ENCODE measurements around the gene LTA4H.
"Not testable (repeated sequence)": the region's sequence is repeated elsewhere in the genome, so short reads cannot be mapped to it uniquely, and the experiment has no call there.

LTA4H gene

DNA sequence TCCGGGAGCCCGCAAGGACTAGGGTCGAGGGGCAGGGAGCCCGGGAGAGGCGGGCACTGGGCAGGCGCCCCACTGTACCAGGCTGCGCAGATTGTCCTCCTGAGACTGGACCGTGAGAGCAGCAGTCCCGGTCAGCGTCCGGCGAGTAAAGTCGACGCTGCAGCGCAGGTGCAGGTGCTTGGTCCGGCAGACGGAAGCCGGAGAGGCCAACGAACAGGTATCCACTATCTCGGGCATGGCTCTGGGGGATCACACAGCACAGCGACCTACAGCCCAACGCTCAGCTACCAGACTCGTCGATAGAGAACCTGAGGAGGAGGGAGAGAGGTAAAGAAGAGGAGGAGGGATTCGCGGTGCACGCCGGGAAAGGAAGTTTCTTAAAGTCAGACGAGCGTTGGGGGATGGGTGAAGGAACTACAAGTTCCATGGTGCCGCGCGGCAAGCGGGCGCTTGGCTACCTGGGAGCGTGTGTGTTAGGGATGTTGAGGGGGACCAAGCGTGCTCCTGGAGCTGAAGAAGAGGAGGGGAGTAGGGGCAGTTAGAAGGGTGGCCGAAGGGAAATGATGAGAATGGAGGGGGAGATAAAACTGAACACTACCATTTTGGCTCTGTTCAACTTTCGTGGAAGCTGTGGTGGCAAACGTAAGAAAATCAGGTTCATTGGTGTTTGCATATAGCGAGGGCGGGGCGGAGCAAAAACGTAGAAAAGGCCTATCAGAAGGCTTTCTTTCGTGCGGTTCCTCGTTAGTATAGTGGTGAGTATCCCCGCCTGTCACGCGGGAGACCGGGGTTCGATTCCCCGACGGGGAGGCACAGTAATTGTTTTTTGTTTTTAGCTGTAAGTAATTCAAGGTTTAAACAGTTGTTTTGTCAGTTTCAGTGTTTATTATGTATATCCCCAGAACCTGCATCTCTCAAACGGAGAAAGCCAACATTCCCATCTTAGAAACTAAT is at the start of gene LTA4H:
TSS of gene LTA4H (minus strand) at position 305 of the 954 bp plus-strand sequence. CDS start at position 237, 68 bp downstream.
- peak; percentile 97 for DNase-seq

DNA sequence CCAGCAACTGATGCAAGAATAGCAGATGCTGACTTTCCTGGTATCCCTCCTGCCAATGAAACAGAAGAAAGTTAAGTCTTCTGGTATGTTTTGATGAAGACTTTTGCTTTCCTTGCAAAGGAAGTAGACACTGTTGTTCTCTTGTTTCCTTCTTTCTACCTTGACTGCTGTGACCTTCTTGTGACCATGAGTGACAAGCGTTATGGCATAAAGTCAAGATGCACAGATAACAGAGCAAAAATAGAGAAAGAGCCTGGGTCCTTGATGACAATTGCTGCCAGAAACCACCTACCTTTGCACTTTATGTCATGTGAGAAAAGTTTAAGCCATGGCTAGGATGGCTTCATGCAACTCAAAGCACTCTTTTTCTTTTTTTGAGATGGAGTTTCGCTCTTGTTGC is 49.2 kb upstream of the LTA4H start:
- no peak for DNase-seq

DNA sequence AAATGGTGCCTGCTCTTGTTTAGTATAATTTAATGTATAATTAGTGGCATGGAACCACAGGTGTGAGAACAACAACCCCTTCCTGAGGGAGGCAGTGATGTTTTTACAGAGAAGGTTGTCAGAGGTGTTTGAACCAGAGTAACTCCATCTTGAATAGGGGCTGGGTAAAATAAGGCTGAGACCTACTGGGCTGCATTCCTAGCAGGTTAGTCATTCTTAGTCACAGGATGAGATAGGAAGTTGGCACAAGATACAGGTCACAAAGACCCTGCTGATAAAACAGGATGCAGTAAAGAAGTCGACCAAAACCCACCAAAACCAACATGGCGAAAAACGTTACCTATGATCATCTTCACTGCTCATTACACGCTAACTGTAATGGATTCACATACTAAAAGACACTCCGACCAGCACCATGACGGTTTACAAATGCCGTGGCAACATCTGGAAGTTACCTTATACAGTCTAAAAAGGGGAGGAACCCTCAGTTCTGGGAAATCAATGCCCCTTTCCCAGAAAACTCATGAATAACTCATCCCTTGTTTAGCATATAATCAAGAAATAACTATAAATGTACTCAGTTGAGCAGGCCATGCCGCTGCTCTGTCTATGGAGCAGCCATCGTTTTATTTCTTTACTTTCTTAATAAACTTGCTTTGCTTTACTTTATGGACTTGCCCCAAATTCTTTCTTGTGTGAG is 47.8 kb upstream of the LTA4H start:
- no peak for DNase-seq

DNA sequence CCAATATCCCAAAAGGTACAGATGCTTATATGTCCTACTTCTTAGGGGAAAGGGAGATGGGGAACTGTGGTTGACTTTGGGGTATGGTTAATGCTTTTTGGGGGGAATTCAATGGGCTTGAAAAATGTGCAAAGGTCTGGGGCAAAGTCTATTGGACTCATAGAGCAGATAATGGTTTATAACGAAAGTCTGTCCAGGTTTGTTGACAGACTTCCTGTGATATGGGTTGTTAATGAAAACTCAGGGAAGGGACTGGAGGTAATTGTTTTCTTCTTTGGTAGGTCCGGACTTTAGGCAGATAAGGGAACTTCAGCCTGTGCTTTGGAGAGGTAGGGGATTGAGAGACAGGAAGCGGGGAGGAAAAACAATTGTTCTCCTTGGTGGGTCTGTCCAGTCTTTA is 46.2 kb upstream of the LTA4H start:
- DNase-seq = no peak

DNA sequence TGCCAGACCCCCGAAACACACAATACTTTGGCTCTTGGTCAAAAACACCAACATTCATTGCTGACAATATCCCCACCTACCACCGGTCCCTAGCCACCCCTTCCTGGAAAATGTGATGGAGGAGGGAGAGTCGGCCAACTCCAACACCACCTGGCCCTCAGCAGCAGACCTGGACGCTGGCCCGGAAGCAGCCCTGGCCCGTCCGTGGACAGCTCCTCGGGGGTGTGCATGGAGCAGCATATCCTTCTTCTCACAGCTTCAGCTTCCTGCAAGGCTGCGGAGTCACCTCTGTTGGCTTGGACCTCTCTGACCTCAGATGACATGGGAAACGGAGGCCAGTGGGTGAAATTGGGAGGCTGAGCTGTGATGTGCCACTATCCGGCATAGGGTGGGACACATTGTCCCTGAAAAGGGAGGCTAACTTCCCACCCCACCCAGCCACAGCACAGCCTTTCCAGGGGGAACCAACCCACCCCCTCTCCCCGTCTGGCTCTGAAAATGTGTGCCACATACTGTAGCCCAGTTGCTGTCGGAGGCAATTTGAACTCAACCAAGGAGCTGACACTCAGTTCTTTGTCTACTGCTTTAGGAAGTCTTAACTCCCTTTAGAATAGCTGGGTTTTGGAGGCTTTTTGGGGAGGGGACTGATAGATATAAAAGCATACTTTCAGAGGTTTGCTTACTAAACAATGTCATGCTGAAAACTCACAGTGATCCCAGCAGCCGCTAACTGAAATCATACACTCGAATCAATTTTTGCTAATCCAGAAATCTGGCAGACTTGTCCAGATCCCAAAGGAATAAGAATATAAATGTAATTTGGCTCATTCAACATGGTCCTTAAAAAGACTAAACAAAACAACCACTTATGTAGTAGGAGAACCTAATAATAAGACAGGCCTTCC is 43.1 kb upstream of the LTA4H start:
- DNase-seq = no peak

DNA sequence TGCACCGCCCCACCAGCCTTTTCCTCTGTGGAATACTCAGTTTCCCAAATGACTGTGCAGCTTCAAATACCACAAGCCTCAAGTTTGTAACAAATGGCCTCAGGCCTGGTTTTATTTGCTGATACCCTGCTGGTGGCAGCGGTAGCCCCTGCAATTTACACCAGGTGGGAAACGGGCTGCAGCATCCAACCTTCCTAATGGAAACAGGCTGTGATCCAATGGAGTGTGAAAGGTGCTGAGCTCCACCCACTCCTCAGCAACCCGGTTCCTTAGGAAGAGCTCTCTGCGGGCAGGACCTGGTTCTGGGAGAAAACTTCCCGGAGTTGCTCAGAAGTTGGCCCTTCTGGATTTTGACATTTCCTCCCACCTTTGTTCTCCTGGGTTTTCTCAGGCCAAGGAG is 41.7 kb upstream of the LTA4H start:
- DNase-seq = no peak

DNA sequence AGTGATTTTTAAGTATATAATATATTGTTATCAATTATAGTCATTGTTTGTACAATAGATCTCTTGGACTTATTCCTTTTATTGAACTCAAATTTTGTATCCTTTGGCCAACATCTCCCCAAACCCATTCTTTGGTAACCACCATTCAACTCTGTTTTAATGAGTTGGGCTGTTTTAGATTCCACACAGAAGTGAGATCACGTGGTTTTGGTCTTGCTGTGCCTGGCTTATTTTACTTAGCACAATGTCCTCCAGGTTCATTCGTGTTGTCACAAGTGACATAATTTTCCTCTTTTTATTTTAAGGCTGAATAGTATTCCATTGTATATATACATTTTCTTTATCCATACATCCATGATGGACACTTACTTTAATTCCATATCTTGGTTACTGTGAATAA is 40.2 kb upstream of the LTA4H start:
- no peak for DNase-seq

DNA sequence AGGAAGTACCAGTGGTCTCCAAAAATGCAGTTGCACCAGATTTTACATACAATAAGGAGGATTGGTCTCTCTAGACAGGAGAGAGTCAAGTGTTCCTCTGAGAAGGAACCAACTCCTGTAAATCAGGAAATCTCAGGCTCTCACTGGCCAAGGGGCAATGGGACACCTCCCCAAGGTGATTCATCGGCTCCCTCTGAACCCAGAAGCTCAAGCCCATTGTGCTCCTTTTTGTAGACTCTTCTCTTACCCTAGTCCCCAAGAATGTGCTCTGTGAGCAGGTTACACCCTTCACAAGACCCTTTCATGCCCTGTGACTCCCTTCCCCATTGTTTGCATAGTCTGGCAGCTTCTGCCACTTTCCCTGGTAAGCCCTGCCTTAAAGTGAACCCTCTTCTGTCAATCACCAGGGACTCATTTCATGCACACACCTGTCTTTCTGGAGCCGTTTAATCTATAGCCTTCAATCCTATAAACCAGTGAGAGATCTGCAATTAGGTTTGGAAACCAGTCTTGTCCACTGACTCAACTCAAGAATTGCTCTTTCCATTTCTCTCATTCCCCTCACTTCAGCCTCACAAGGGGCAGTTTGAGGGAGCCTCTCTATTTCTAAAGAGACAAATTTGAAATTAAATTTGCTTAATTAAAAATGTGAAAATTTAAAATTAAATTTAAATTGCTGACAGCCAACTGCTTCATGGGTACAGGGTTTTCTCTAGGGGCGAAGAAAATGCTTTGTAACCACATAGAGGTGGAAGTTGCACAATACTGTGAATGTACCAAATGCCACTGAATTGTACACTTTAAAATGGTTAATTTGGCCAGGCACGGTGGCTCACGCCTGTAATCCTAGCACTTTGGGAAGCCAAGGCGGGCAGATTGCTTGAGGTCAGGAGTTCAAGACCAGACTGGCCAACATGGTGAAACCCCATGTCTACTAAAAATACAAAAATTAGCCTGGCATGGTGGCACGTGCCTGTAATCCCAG is 38.3 kb upstream of the LTA4H start:
- DNase-seq = no peak

DNA sequence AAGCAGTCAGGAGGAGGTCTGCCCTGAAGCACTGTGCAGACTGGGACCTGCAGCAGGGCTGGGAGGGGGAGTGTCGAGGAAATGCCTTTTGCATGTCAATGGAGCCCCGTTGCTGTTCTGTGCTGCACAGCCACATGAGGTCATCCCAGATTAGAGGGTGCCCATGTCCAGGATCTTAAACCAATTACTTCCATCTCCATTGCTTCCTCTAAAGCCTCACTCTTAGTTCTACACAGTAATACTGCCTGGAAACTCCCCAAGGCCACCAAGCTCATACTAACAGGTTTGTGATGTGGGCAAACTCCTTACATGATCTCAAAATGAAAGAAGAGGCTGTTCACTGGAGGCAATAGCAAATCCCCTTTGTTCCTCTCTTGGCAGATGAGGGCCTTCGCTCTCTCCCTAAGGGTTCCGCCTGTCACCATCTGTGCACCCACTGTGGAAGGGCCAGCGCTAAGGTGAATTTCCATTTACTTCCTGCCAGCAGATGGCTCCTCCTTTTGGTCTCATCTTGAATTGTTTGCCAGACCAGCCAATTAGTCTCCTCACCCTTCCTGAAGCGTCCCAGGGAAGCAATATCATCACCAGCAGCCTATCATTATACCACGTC is 35.4 kb upstream of the LTA4H start:
- DNase-seq = no peak

DNA sequence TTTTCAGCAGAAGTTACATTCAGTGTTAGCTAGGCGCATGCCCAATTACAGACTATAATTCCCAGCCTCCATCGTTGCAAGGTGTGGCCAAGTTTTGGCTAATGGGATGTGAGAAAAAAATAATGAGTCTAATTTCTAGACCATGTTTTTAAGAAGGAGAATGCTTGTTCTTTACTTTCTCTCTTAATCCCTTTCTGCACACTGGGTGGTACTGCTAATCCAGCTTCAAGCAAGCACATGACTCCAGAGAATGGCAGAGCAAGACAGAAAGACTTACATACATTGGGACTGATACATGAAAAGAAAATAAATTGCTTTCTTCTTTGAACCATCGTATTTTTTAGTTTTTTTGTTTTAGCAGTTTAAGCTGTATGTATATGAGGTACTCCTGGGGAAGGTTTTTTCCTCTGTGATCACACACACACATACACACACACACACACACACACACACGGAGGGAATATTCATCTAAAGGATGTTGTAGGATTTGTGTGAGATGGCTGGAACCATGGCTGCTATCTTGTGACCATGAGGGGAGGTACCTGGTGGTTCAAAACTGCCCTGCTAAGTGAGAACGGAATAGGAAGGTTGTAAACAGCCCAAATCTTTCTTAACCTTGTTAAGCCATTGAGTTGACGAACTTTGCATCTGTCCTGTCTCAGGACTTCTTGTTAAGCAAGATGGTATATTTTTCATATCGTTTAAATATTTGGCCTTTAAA is 34.3 kb upstream of the LTA4H start:
- DNase-seq = no peak

DNA sequence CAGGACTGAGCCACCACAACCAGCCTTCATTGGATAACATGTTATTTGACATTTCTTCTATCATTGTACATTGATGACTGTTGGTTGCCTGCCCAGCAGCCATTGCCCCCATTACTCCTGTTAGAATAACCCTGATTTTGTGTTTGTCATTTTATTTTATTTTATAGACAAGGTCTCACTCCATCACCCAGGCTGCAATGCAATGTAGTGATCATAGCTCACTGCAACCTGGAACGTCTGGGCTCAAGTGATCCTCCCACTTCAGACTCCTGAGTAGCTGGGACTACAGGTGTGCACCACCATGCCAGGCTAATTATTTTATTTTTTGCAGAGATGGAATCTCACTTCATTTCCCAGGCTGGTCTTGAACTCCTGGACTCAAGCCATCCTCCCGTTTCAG is 33.2 kb upstream of the LTA4H start:
- DNase-seq = no peak

DNA sequence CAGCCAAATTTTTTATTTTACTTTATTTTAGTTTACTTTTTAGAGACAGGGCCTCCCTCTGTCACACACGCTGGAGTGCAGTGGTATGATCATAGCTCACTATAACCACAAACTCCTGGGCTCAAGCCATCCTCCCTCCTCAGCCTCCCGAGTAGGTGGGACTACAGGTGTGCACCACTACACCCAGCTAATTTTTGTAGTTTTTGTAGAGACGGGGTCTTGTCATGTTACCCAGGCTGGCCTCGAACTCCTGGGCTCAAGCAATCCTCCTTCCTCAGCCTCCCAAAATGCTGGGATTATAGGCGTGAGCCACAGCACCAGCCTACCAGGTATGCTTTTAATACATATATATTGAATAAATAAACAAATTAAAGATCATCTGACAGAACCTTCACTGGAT is 32.7 kb upstream of the LTA4H start:
- no peak for DNase-seq

DNA sequence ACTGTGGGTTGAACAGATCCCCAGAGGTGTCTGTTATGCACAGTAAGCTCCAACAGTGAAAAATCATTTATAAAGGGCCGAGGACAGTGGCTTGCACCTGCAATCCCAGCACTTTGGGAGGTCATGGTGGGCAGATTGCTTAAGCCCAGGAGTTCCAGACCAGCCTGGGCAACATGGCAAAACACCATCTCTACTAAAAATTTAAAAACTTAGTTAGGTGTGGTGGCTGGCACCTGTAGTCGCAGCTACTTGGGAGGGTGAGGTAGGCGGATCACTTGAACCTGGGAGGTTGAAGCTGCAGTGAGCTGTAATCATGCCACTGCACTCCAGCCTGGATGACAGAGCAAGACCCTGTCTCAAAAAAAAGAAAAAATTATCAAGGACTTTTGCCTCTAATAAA is 30.4 kb upstream of the LTA4H start:
- DNase-seq = not testable (repeated sequence)

DNA sequence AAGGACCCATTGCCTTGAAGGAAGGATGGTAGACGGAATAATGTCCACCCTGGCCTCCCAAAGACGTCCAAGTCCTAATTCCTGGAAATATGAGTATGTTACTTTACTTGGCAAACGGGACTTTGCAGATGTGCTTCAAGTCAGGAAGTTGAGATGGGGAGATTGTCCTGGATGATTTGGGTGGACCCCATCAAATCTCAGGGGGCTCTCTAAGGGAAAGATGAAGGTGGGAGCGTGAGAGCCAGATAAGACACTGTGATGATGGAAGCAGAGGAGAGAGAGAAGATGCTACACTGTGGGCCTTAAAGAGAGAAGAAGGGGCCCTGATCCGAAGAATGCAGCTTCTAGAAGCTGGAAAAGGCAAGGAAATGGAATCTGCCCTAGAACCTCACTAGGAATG is 29.6 kb upstream of the LTA4H start:
- no peak for DNase-seq

DNA sequence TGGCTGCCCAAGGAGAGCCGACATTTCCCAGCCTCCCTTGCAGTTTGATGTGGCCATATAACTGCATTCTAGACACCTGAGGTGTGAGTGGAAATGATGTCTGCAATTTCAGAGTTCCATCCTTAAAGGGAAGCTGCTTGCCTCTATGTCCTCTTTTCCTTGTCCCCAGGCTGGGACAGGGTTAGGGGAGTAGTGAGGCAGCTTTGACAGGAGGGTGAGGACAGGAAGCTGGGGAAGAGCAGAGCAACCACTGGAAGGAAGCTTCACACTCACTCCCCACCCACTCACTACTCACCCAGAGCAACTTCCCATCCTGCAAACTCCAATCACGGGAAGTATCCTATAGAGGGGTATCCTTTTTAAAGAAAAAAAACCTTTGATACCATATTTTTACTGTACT is 28.9 kb upstream of the LTA4H start:
- no peak for DNase-seq

DNA sequence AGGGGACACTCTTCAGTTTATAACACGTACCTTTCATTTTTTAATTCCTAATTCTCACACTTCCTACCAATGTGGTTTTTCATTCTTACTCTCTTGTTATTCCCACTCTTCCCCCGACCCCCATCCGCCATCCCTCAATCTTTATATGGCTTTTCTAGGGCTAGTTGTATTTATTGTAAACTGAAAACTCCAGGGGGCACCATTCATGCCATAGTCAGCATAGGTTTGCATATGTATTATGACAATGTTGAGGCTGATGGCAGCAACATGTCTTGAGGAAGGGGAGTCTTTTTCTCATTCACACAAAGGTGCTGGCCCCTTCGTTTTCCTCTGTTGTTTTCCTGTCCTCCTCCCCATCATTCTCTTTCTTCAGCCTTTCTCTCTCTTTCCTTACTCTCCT is 27.7 kb upstream of the LTA4H start:
- DNase-seq = no peak

DNA sequence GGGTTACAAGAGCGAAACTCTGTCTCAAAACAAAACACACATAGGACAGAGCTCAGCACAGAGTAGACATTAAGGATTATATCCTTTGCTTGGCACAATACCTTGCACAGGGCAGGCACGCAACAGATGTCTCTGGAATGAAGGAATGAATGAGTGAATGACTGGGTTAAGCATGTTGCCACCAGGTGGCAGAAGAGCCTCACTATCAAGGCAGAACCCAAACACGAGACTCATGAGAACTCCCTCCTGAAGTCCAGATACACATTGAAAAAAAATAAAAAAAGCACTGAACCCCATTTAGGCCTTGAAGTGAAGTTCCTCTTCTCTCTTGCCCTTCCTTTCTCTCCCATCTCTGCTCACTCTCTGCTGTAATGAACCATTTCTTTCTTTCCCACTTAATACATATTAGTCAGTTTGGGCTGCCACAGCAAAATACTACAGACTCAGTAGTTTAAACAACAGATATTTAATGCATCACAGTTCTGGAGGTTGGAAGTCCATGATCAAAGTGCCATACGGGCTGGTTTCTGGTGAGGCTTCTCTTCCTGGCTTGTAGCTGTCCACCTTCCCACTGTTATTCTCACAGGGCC is 26.6 kb upstream of the LTA4H start:
- DNase-seq = peak; percentile 84

DNA sequence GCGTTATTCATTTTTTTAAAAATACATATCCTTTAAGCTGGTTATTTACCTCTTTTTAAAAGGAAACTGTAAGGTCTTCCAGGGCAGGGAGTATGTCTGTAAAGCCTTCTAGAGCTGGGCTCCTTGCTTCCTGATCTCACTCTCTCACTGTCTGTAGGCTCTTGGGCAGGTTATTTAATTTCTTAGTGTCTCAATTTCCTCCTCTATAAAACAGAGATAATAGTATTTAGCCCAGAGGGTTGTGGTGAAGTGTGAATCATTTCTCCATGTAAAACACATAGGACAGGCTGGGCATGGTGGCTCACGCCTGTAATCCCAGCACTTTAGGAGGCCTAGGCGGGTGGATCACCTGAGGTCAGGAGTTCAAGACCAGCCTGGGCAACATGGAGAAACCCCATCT is 25.9 kb upstream of the LTA4H start:
- DNase-seq = no peak

DNA sequence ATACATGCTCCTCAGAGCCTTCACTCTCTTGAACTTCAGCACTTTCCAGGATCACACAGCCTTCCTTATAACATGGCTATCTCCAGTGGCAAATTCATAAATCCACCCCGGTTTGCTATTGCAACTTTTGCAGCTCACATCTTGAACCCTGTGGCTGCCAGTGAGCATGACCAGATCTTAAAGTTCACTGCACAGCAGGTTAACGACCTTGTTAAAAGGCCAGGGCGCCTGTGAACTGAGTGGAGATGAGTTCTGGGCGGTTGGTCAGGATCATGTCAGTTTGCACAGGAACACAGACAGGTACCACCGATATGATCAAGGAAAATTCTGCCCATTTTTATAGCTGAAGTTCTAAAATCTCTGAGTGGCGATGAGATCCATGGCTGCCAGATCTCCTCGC is 24.7 kb upstream of the LTA4H start:
- DNase-seq = no peak

DNA sequence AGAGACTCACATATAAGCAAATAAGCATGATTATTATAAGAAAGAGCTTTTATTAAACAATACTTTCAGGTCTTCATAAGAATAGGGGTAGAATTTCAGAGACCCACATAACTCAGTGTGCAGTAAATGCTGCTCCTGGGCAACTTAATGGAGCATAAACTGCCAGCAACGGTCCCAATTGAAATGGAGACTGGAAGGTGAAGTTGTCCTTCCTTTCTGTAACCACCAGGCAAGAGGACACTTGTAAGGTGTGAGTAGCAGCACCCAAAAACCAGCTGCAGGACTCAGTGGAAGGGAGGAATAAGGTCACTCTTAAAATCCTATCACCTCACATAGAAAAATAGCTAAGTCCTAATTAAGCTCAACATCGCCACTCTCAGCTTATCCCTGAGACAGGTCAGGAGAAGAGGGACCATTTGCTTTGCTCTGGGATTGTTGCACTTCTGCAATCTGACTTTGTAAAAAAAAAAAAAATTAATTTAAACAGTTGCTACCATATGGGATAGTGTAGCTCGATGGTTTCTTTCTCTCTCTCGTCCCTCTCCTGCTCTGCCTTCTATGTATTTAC is 22.7 kb upstream of the LTA4H start:
- no peak for DNase-seq

All from stimulated activated CD4-positive, alpha-beta T cell treated with anti-CD3 and anti-CD28 coated beads, Interleukin-15, amount 100 ng/mL, for 24 hours (primary cell).